ENCODE data around the gene CPB1.
A peak's percentile ranks its signal among the peaks of the same experiment; 100 is the strongest.

The CPB1 gene

GRCh38 chr3:148809835-148810234, 17.8 kb upstream of the CPB1 start:
- H3K9me3 ChIP-seq: no peaks in the 10 kb centered on the region
- TF ChIP-seq CTCF (IDR thresholded peaks at IDR 0.05; ENCODE audit: low read depth, low read length): no peak
- H3K36me3 ChIP-seq: no peaks in the 10 kb centered on the region
- DNase-seq: no peak
- no peak overlapping the region for H3K4me3 ChIP-seq (ENCODE audit: low read depth, low read length)
- peaks cover 2% of the 10 kb centered on the region for H3K4me1 ChIP-seq
- no peaks in the 10 kb centered on the region for H3K27me3 ChIP-seq

GRCh38 chr3:148815316-148816110, 12.1 kb upstream of the CPB1 start:
- no peak for TF ChIP-seq CTCF (IDR thresholded peaks at IDR 0.05; ENCODE audit: low read depth, low read length)
- peak; percentile 46 for DNase-seq
- peak overlapping the region; percentile 41 for H3K4me3 ChIP-seq (ENCODE audit: low read depth, low read length)

GRCh38 chr3:148816427-148816826, 11.2 kb upstream of the CPB1 start:
- Histone ChIP-seq H3K9me3 (no peaks in the 10 kb centered on the region), H3K36me3 (no peaks in the 10 kb centered on the region), H3K27me3 (no peaks in the 10 kb centered on the region), H3K4me3 (ENCODE audit: low read depth, low read length) (peak overlapping the region; percentile 41), H3K4me1 (peaks cover 10% of the 10 kb centered on the region)
- DNase-seq: peak; percentile 40
- no peak for TF ChIP-seq CTCF (IDR thresholded peaks at IDR 0.05; ENCODE audit: low read depth, low read length)

More at GRCh38 chr3:148815316-148816110, 12.1 kb upstream of the CPB1 start:
- Histone ChIP-seq H3K4me1 (peaks cover 10% of the 10 kb centered on the region), H3K27me3 (no peaks in the 10 kb centered on the region), H3K36me3 (no peaks in the 10 kb centered on the region), H3K9me3 (no peaks in the 10 kb centered on the region)

- TF ChIP-seq CTCF (IDR thresholded peaks at IDR 0.05; ENCODE audit: low read depth, low read length): no peak
- Histone ChIP-seq H3K27me3 (no peaks in the 10 kb centered on the region), H3K4me1 (peaks cover 10% of the 10 kb centered on the region), H3K9me3 (no peaks in the 10 kb centered on the region), H3K4me3 (ENCODE audit: low read depth, low read length) (no peak overlapping the region), H3K36me3 (no peaks in the 10 kb centered on the region)
- DNase-seq: peak; percentile 38
These were observed 10.6 kb upstream of the CPB1 start for GRCh38 chr3:148816981-148817525.

- Histone ChIP-seq H3K27me3 (no peaks in the 10 kb centered on the region), H3K4me1 (peaks cover 7% of the 10 kb centered on the region), H3K4me3 (ENCODE audit: low read depth, low read length) (no peak overlapping the region), H3K36me3 (no peaks in the 10 kb centered on the region), H3K9me3 (no peaks in the 10 kb centered on the region)
- TF ChIP-seq CTCF (IDR thresholded peaks at IDR 0.05; ENCODE audit: low read depth, low read length): no peak
- no peak for DNase-seq
These were observed 7.0 kb upstream of the CPB1 start for GRCh38 chr3:148820361-148821245.
